ENCODE results near the gene BEND7. TPM values are rescaled to one million over a fixed set of nuclear protein-coding genes. Genes with fewer than 3 reads are reported as not detected.
A peak's percentile ranks its signal among the peaks of the same experiment; 100 is the strongest.

Gene BEND7
- total and polyA plus RNA-seq, 2 of the 13 experiments (the other 11 are each of a cell fraction or from before 2014, with no cell fraction given) = 14.1 to 17.1 TPM

DNA sequence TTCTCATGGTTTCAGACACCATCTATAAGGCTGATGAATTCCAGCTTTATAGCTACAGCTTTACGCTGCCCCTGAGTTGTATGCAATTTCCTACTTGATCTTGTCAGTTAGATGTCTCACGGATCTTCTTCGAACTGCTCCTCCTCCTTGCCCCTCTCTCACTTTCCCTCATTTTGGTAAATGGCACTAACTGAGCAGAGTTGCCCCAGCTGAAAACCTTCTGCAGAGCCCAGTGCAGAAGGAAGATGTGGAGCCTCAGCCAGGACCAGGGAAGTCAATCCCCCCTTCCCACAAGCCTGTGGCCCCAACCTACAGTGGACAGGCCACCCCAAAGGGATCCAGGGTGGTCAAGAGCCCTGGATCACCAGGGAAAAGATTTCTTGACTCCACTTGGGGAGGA lies 131.8 kb downstream of the BEND7 start:
- peaks cover 2 to 5% of the 10 kb centered on the region in 2 experiments; a peak in 2 of 5 replicates for H3K27me3 ChIP-seq (ENCODE audit: control insufficient read depth in 1 of 2, insufficient read depth in 2 of 2, low read length in 2 of 2)
- peaks cover 2% of the 10 kb centered on the region for H3K4me1 ChIP-seq (ENCODE audit: insufficient read depth, low read length)
- no peak for ATAC-seq
- in situ Hi-C loops (cut with HindIII; ENCODE audit: extremely low pct_ligation_motif_present, low pct_unique_long_range_greater_than_20kb) (no loop called here), intact Hi-C loops (cut with micrococcal nuclease; ENCODE audit: unreplicated experiment) (no loop called here)
- FAIRE-seq = no peak
- H3K9ac ChIP-seq (ENCODE audit: insufficient read depth, low read depth, low read length) = no peak overlapping the region
- BruUV-seq (replicated peaks) = no TSS peak
- H3K27ac ChIP-seq (ENCODE audit: extremely low read length, insufficient read depth, low read length) = no peak overlapping the region
- H2AFZ ChIP-seq (ENCODE audit: low read length) = no peak overlapping the region
- CTCF ChIA-PET (ENCODE audit: low intra/inter-chr PET ratio, low total read pairs) = no interaction called here
- no peaks in the 10 kb centered on the region for H4K20me1 ChIP-seq (ENCODE audit: insufficient read depth, low read length)
- no peaks in the 10 kb centered on the region for H3K36me3 ChIP-seq (replicated peaks in 1 of 2; ENCODE audit: control insufficient read depth in 1 of 2, insufficient read depth in 2 of 2, low read length in 2 of 2)
- no peaks in the 10 kb centered on the region for H3K9me3 ChIP-seq (ENCODE audit: low read length)
- H3K4me2 ChIP-seq (ENCODE audit: low read depth, low read length) = no peak overlapping the region
- no peak for TF ChIP-seq STAG1 (CRISPR knock-in tag; IDR thresholded peaks at IDR 0.05)
- TF ChIP-seq ZNF331 (CRISPR knock-in tag; IDR thresholded peaks at IDR 0.05) = peak; percentile 86
- POLR2A ChIA-PET = no interaction called here
- H3K4me3 ChIP-seq (replicated peaks in 1 of 3; ENCODE audit: insufficient read depth in 1 of 3, low read depth in 2 of 3, low read length in 3 of 3) = no peak overlapping the region
- DNase-seq (ENCODE audit: low spot score) = no peak
- WGBS (ENCODE audit: low lambda C conversion rate) = 76% methylated on average over 3 of the region's 3 CpGs
- H3K79me2 ChIP-seq (ENCODE audit: insufficient read depth, low read length) = no peaks in the 10 kb centered on the region

DNA sequence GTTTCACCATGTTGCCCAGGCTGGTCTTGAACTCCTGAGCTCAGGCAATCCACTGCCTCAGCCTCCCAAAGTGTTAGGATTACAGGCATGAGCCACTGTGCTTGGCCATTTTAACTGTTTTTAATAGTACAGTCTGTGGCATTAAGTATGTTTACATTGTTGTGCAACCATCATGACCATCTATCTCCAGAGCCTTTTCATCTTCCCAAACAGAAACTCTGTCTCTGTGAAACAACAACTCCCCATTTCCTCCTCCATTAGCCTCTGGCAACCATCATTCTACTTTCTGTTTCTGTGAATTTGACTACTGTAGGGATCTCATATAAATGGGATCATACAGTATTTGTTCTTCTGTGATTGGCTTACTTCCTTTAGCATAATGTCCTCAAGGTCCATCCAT lies 132.4 kb downstream of the BEND7 start:
- BruUV-seq (replicated peaks) = no TSS peak
- ChIA-PET POLR2A (no interaction called here), CTCF (ENCODE audit: low intra/inter-chr PET ratio, low total read pairs) (no interaction called here)
- FAIRE-seq (no peak), ATAC-seq (peak; percentile 43; the same call in 1 of the 3 replicates), DNase-seq (ENCODE audit: low spot score) (peak; percentile 29)
- in situ Hi-C loops (cut with HindIII; ENCODE audit: extremely low pct_ligation_motif_present, low pct_unique_long_range_greater_than_20kb) (no loop called here), intact Hi-C loops (cut with micrococcal nuclease; ENCODE audit: unreplicated experiment) (no loop called here)
- no peaks in the 10 kb centered on the region for H3K4me1 ChIP-seq (ENCODE audit: insufficient read depth, low read length)
- H4K20me1 ChIP-seq (ENCODE audit: insufficient read depth, low read length) = no peaks in the 10 kb centered on the region
- H3K79me2 ChIP-seq (ENCODE audit: insufficient read depth, low read length) = no peaks in the 10 kb centered on the region
- no peak overlapping the region for H3K4me3 ChIP-seq (replicated peaks in 1 of 3; ENCODE audit: insufficient read depth in 1 of 3, low read depth in 2 of 3, low read length in 3 of 3)
- H3K27me3 ChIP-seq (ENCODE audit: control insufficient read depth in 1 of 2, insufficient read depth in 2 of 2, low read length in 2 of 2) = peaks cover 2 to 5% of the 10 kb centered on the region in 2 experiments; a peak in 2 of 5 replicates
- no peak overlapping the region for H3K27ac ChIP-seq (ENCODE audit: extremely low read length, insufficient read depth, low read length)
- no peak overlapping the region for H3K4me2 ChIP-seq (ENCODE audit: low read depth, low read length)
- no peak overlapping the region for H3K9ac ChIP-seq (ENCODE audit: insufficient read depth, low read depth, low read length)
- H3K9me3 ChIP-seq (ENCODE audit: low read length) = no peaks in the 10 kb centered on the region
- H3K36me3 ChIP-seq (replicated peaks in 1 of 2; ENCODE audit: control insufficient read depth in 1 of 2, insufficient read depth in 2 of 2, low read length in 2 of 2) = no peaks in the 10 kb centered on the region
- no peak overlapping the region for H2AFZ ChIP-seq (ENCODE audit: low read length)
- TF ChIP-seq ZNF251 (CRISPR knock-in tag; IDR thresholded peaks at IDR 0.05) (no peak), RXRB (CRISPR knock-in tag; IDR thresholded peaks at IDR 0.05; ENCODE audit: borderline replicate concordance) (no peak), CBX2 (IDR thresholded peaks at IDR 0.05; ENCODE audit: low read depth, low read length) (no peak), CBX2 (CRISPR knock-in tag; IDR thresholded peaks at IDR 0.05; ENCODE audit: low read depth) (no peak), ZNF12 (CRISPR knock-in tag; IDR thresholded peaks at IDR 0.05) (0 out of 2 replicates have a peak, but pooled peaks have one; percentile 22), TCF7 (IDR thresholded peaks at IDR 0.05; ENCODE audit: low read depth) (peak; percentile 56), POGZ (CRISPR knock-in tag; IDR thresholded peaks at IDR 0.05) (0 out of 2 replicates have a peak, but pooled peaks have one; percentile 20), ZNF274 (CRISPR knock-in tag; IDR thresholded peaks at IDR 0.05) (no peak), FOXA1 (IDR thresholded peaks at IDR 0.05) (no peak), FOXA1 (CRISPR knock-in tag; IDR thresholded peaks at IDR 0.05) (peak; percentile 44; the same call in 1 of the 2 replicates), ZNF33B (CRISPR knock-in tag; IDR thresholded peaks at IDR 0.05) (no peak)
- TF ChIP-seq, protein P1, sequence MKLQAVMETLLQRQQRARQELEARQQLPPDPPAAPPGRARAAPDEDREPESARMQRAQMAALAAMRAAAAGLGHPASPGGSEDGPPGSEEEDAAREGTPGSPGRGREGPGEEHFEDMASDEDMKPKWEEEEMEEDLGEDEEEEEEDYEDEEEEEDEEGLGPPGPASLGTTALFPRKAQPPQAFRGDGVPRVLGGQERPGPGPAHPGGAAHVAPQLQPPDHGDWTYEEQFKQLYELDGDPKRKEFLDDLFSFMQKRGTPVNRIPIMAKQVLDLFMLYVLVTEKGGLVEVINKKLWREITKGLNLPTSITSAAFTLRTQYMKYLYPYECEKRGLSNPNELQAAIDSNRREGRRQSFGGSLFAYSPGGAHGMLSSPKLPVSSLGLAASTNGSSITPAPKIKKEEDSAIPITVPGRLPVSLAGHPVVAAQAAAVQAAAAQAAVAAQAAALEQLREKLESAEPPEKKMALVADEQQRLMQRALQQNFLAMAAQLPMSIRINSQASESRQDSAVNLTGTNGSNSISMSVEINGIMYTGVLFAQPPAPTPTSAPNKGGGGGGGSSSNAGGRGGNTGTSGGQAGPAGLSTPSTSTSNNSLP (IDR thresholded peaks at IDR 0.05; ENCODE audit: low read depth, low read length) = 0 out of 2 replicates have a peak, but pooled peaks have one; percentile 28
- TF ChIP-seq, protein P2, sequence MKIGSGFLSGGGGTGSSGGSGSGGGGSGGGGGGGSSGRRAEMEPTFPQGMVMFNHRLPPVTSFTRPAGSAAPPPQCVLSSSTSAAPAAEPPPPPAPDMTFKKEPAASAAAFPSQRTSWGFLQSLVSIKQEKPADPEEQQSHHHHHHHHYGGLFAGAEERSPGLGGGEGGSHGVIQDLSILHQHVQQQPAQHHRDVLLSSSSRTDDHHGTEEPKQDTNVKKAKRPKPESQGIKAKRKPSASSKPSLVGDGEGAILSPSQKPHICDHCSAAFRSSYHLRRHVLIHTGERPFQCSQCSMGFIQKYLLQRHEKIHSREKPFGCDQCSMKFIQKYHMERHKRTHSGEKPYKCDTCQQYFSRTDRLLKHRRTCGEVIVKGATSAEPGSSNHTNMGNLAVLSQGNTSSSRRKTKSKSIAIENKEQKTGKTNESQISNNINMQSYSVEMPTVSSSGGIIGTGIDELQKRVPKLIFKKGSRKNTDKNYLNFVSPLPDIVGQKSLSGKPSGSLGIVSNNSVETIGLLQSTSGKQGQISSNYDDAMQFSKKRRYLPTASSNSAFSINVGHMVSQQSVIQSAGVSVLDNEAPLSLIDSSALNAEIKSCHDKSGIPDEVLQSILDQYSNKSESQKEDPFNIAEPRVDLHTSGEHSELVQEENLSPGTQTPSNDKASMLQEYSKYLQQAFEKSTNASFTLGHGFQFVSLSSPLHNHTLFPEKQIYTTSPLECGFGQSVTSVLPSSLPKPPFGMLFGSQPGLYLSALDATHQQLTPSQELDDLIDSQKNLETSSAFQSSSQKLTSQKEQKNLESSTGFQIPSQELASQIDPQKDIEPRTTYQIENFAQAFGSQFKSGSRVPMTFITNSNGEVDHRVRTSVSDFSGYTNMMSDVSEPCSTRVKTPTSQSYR (CRISPR knock-in tag; IDR thresholded peaks at IDR 0.05; ENCODE audit: borderline replicate concordance) = no peak
- TF ChIP-seq, protein P3, sequence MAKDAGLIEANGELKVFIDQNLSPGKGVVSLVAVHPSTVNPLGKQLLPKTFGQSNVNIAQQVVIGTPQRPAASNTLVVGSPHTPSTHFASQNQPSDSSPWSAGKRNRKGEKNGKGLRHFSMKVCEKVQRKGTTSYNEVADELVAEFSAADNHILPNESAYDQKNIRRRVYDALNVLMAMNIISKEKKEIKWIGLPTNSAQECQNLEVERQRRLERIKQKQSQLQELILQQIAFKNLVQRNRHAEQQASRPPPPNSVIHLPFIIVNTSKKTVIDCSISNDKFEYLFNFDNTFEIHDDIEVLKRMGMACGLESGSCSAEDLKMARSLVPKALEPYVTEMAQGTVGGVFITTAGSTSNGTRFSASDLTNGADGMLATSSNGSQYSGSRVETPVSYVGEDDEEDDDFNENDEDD (CRISPR knock-in tag; IDR thresholded peaks at IDR 0.05; ENCODE audit: borderline replicate concordance) = no peak

Data from HepG2 (cell line).